GM18502 (cell line): Measurements from ENCODE around the gene FEZF1.
"Not testable (repeated sequence)": the region's sequence is repeated elsewhere in the genome, so short reads cannot be mapped to it uniquely, and the experiment has no call there.

Source experiments
- ATAC-seq: cut with Tn5 transposase; IDR thresholded peaks from one replicate; pipeline ENCODE4 v1.9.1; 2021; ENCODE audit warnings: mild to moderate bottlenecking; ENCODE audit not compliant: unreplicated experiment, poor library complexity

The FEZF1 gene

DNA sequence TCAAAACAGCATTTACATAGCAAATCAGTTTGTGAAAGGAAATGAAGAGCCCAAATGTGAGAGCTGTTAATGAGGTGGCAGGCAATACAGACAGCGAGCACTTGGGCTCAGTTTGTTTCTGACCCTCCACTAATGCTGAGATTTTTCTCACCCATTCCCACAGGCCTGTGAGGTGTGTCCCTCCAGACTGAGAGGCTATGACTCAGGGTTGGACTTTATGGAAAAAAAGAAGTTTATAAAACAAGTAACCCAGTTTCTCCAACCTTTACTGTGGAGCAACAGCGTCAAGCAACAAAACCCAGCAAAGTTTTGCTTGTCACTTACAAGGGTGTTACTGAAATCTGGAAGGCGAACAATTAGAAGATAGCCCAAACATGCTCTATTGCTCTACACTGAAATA is 4.9 kb upstream of the FEZF1 start:
- ATAC-seq, result no peak

DNA sequence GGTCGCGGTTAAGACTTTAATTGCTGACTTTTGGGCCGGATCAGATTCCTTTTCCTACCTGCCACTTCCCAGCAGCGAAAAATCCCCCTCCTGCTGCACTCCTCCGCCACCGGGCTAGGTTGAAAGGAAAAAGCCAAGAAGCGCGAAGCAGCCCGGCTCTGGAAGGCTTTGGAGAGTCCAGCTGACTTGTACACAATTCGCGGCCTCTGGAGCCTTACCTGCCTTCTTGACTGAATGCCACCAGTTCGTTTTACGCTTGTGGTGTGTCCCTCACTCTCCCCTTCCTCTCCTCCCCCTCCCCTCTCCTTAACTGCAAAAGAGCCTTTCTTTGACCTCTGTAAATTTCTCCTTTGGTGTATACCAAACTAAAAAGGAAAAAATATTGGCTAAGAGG is 2.7 kb upstream of the FEZF1 start:
- no peak for ATAC-seq

DNA sequence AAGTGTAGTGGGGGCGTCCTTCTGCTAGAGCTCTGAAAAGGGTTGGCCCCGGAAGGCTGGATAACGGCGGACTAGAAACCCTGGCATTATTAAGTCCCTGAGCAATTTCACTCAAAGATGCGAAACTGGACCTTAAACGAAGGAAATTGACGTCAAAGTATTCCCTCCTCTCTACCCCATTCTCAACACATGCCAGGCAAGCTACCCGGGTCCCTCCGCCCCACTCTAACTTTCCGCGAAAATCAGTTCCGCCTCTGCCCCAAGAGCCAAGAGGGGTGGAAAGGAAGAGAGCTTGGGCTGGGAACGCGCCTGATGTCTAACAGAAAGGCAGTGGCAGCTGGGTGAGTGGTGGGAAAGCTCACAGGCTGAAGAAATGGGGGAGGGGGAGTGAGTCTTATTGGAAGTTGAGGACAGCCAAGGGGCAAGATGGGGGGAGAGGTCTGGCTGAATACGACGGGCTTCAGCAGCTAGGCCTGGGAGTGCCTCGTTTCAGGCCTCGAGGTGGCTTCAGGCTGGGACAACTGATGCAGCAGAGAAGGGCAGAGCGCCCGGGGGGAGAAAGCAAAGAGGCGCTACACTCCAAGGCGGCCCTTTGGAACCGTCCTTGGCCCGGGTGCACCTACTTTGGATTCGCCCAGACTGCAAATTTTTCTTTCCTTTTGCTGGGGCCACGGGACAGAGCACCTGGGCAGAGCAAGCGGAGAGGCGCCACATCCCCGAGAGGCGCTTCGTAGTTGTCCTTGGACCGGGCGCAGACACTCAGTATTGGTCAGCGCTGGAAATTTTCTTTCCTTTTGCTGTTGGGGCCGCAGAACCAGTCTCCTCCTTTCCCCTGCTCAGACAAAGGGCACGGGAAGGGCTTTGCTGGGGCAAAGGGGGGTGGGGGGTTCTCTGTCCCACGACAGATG is 2.0 kb upstream of the FEZF1 start:
- no peak for ATAC-seq

GRCh38 chr7:122305475-122306319 is 1.1 kb upstream of the FEZF1 start:
- no peak for ATAC-seq

- no peak for ATAC-seq
These were observed 459 bp upstream of the FEZF1 start for GRCh38 chr7:122304996-122305421.

- ATAC-seq, result no peak
These were observed 825 bp downstream of the FEZF1 start for GRCh38 chr7:122303531-122304318.

- no peak for ATAC-seq
These were observed 1.6 kb downstream of the FEZF1 start for GRCh38 chr7:122302761-122303530.

DNA sequence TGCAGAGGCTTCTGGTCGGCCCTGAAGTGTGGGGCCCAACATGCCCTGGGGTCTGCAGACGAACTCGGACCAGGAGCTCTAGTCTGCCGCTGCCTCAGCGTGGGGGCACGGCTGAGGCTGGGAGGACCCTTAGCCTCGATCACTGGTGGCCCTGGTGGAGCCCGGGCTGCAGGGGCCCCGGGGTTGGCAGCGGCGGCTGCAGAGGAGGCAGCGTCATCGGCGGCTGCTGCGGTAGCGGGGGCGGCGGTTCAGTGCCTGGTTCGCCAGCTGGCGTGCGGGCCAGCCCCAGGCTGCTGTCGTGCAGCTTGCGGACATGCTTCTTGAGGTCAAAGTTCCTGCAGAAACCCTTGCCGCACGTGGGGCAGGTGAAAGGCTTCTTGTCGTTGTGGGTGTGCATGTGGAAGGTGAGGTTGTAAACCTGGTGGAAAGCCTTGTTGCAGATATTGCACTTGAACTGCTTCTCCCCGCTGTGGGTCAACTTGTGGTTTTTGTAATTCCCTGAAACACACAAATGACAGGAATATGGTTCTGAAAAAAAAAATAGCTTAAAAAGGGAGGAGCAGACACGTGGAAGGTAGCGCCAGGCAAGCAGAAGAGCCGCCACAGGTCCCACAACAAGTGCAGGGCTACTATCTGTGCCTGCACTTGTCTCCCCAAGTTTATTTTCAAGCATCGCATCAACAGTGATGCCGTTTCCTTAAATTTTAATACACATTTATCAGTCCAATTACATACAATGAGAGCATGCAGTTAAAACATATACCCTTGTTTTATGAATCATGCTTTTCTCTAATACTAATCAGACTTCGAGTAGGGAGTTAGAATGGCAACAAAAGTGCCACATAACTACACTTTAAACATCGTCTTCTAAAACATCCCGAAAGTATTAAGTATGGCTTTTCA is 2.4 kb downstream of the FEZF1 start:
- ATAC-seq, result no peak

DNA sequence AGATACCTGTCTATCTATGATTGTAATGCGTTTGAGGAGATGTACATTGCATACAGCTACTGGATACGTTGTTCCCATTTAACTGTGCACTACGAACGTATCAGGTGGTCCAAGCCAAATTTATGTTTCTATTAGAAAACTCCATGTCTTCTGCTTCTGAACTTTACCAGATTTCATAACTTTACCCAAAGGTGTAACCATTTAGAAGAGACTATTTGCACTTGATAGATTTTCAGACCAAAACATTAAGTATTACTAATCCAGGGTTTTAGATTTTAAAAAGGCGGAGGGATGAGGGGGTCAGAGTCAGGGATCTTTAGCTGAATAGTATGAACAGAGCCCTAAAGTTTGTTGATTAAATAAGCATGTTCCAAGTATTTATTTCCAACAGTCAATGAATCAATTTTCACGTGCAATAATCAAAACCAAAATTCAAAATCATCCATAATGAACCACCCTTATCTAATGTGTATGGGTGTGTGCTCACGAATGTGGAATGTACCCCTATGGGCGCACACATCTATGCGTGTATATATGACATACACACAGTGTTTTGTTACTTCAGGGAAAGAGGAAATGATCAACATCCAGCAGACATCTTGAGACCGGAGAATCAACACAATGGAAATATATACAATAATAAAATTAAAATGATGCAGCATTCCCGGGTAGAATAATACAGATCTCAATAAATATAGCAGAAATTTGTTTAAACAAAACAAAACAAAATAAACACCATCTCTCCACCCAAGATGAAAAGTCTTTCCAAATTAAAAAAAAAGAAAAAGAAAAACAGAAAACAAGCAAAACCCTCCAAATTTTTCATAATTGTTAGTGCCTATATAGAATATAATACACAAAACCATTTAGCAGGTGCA is 3.4 kb downstream of the FEZF1 start:
- ATAC-seq, result no peak

GRCh38 chr7:122300211-122300932 is 4.2 kb downstream of the FEZF1 start:
- ATAC-seq, result no peak

- ATAC-seq, result no peak
These were observed 4.8 kb downstream of the FEZF1 start for GRCh38 chr7:122299624-122300210.

DNA sequence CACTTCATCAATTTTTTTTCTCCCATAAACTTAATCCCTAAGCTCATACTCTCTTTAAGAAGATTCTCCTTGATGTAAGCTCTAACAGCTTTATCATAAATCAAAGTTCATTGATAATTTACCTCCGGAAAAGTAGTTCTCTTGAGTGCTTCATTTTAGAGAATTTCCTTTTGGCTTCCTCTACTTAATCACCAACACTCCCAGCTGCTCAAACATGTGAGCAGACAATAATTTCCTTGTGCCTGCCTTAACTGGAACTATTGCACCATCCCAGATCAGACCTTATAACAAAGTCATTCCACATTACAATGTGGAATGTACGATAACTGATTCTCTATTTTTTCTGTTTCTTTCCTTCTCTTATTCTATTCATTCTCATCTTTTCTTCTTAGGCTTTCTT is 5.9 kb downstream of the FEZF1 start:
- ATAC-seq, result no peak

GRCh38 chr7:122298131-122298530 is 6.4 kb downstream of the FEZF1 start:
- ATAC-seq, result no peak

GRCh38 chr7:122291189-122291588 is 13.4 kb downstream of the FEZF1 start:
- ATAC-seq, result no peak

- ATAC-seq, result no peak
These were observed 14.1 kb downstream of the FEZF1 start for GRCh38 chr7:122290476-122290875.

- ATAC-seq, result no peak
These were observed 15.1 kb downstream of the FEZF1 start for GRCh38 chr7:122289426-122289825.

DNA sequence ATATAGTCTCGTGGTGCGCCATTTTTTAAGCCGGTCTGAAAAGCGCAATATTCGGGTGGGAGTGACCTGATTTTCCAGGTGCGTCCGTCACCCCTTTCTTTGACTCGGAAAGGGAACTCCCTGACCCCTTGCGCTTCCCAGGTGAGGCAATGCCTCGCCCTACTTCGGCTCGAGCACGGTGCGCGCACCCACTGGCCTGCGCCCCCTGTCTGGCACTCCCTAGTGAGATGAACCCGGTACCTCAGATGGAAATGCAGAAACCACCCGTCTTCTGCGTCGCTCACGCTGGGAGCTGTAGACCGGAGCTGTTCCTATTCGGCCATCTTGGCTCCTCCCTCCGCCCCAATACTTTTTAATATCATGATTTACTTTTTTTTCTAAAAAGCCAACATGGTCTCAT is 19.9 kb downstream of the FEZF1 start:
- not testable (repeated sequence) for ATAC-seq
